Non-pigmented ciliary epithelial cell (primary cell): ENCODE measurements around the gene NRAP.

ENCODE experiments used
- DNase-seq: peaks from one replicate; pipeline ENCODE4 v3.0.0-alpha.2; 2010; ENCODE audit warnings: low read depth

Gene NRAP

GRCh38 chr10:113641702-113642101 lies 22.1 kb downstream of the NRAP start:
- no peak for DNase-seq

- DNase-seq = no peak
These were observed 23.9 kb downstream of the NRAP start for GRCh38 chr10:113639966-113640365.

- no peak for DNase-seq
These were observed 32.0 kb downstream of the NRAP start for GRCh38 chr10:113631684-113632367.

GRCh38 chr10:113630929-113631533 lies 32.8 kb downstream of the NRAP start:
- no peak for DNase-seq

GRCh38 chr10:113628607-113629153 lies 35.2 kb downstream of the NRAP start:
- DNase-seq = no peak

- no peak for DNase-seq
These were observed 36.0 kb downstream of the NRAP start for GRCh38 chr10:113627836-113628235.

- DNase-seq = no peak
These were observed 37.0 kb downstream of the NRAP start for GRCh38 chr10:113626809-113627355.

- no peak for DNase-seq
These were observed 38.2 kb downstream of the NRAP start for GRCh38 chr10:113625461-113626186.

GRCh38 chr10:113622831-113623230 lies 41.0 kb downstream of the NRAP start:
- no peak for DNase-seq

- DNase-seq = no peak
These were observed 42.0 kb downstream of the NRAP start for GRCh38 chr10:113621799-113622198.

GRCh38 chr10:113620936-113621335 lies 42.9 kb downstream of the NRAP start:
- DNase-seq = no peak

GRCh38 chr10:113620511-113620910 lies 43.3 kb downstream of the NRAP start:
- DNase-seq = no peak

GRCh38 chr10:113619401-113619800 lies 44.4 kb downstream of the NRAP start:
- DNase-seq = no peak

GRCh38 chr10:113618338-113618737 lies 45.5 kb downstream of the NRAP start:
- no peak for DNase-seq

GRCh38 chr10:113617086-113617485 lies 46.8 kb downstream of the NRAP start:
- DNase-seq = no peak

GRCh38 chr10:113616244-113617074 lies 47.4 kb downstream of the NRAP start:
- DNase-seq = no peak

GRCh38 chr10:113613977-113614690 lies 49.7 kb downstream of the NRAP start:
- DNase-seq = no peak

GRCh38 chr10:113613427-113613826 lies 50.4 kb downstream of the NRAP start:
- no peak for DNase-seq

- DNase-seq = no peak
These were observed 51.7 kb downstream of the NRAP start for GRCh38 chr10:113612154-113612553.

GRCh38 chr10:113610631-113611601 lies 52.9 kb downstream of the NRAP start:
- peak; percentile 8 for DNase-seq
